HEK293 (cell line): ENCODE data around the gene NMT2.

Source experiments
- CTCF ChIA-PET: fragments of 350-600 bp; formaldehyde crosslinking; extraction: SDS; loops from one replicate; lab custom pipeline; 2021; ENCODE audit warnings: antibody characterized with exemption; lab: Yijun Ruan, JAX
- POLR2A ChIA-PET: fragments of 300-600 bp; formaldehyde crosslinking; extraction: SDS; loops from one replicate; lab custom pipeline; 2020; ENCODE audit warnings: antibody characterized with exemption, inconsistent platforms; lab: Yijun Ruan, JAX
- H3K27ac ChIP-seq: fragments of 200-500 bp; sonication (Bioruptor generic); 2 replicates; pipeline ENCODE4 v1.5.1; 2014; ENCODE audit warnings: low read depth, low read length, control low read depth, inconsistent platforms; ENCODE audit errors: extremely low read depth
- H3K36me3 ChIP-seq, 2 experiments: fragments of 200-500 bp in 1 of 2; sonication (Bioruptor generic) in 1 of 2; 1 replicate in 1 of 2; 2 replicates in 1 of 2; pipeline ENCODE4 v1.5.1; 2014 to 2017; ENCODE audit warnings: inconsistent platforms in 2 of 2, low read length in 2 of 2; ENCODE audit not compliant: control insufficient read depth in 2 of 2, insufficient read depth in 1 of 2
- H3K4me1 ChIP-seq: fragments of 200-500 bp; sonication (Bioruptor generic); 2 replicates; pipeline ENCODE4 v1.5.1; 2014; ENCODE audit warnings: mild to moderate bottlenecking, low read length, inconsistent platforms; ENCODE audit not compliant: control insufficient read depth, insufficient read depth
- H3K4me3 ChIP-seq: 2 replicates; pipeline ENCODE4 v1.5.1; 2011; ENCODE audit warnings: low read depth, mild to moderate bottlenecking, control low read depth, low read length, moderate library complexity
- H3K9me3 ChIP-seq: fragments of 200-500 bp; sonication (Bioruptor generic); 2 replicates; pipeline ENCODE4 v1.5.1; 2014; ENCODE audit warnings: low read depth, low read length, inconsistent platforms; ENCODE audit not compliant: control insufficient read depth, insufficient read depth
- GLI4 ChIP-seq: fragments of 450-650 bp; formaldehyde crosslinking; IDR thresholded peaks from 2 replicates; pipeline ENCODE4 v1.5.1; 2016; ENCODE audit warnings: missing biosample characterization, missing genetic modification characterization
- GLIS1 ChIP-seq: fragments of 450-650 bp; formaldehyde crosslinking; IDR thresholded peaks from 2 replicates; pipeline ENCODE4 v1.5.1; 2016; ENCODE audit warnings: missing biosample characterization, missing genetic modification characterization
- GLIS2 ChIP-seq: fragments of 450-650 bp; formaldehyde crosslinking; IDR thresholded peaks from 2 replicates; pipeline ENCODE4 v1.5.1; 2016; ENCODE audit warnings: missing biosample characterization, missing genetic modification characterization
- HOXD13 ChIP-seq: sonication (generic); formaldehyde crosslinking; IDR thresholded peaks from 2 replicates; pipeline ENCODE4 v1.8.0; 2022; ENCODE audit warnings: missing genetic modification reagents, borderline replicate concordance
- MEIS1 ChIP-seq: sonication (generic); formaldehyde crosslinking; IDR thresholded peaks from 2 replicates; pipeline ENCODE4 v1.8.1; 2022; ENCODE audit warnings: missing genetic modification reagents, mild to moderate bottlenecking, borderline replicate concordance
- OVOL3 ChIP-seq: fragments of 450-650 bp; formaldehyde crosslinking; IDR thresholded peaks from 2 replicates; pipeline ENCODE4 v1.5.1; 2016; ENCODE audit warnings: missing biosample characterization, missing genetic modification characterization
- PATZ1 ChIP-seq: fragments of 450-650 bp; formaldehyde crosslinking; IDR thresholded peaks from 2 replicates; pipeline ENCODE4 v1.5.1; 2016; ENCODE audit warnings: missing biosample characterization, missing genetic modification characterization
- SALL2 ChIP-seq: fragments of 450-650 bp; formaldehyde crosslinking; IDR thresholded peaks from 2 replicates; pipeline ENCODE4 v1.5.0; 2017; ENCODE audit warnings: missing biosample characterization, mild to moderate bottlenecking, missing genetic modification characterization, borderline replicate concordance
- SCRT1 ChIP-seq: fragments of 450-650 bp; formaldehyde crosslinking; IDR thresholded peaks from 2 replicates; pipeline ENCODE4 v1.5.1; 2016; ENCODE audit warnings: missing biosample characterization, missing genetic modification characterization, borderline replicate concordance
- TCF7L2 ChIP-seq: IDR thresholded peaks from 2 replicates; pipeline ENCODE4 v1.6.1; 2011; ENCODE audit warnings: low read depth, mild to moderate bottlenecking, inconsistent platforms, low read length, moderate library complexity, borderline replicate concordance
- YY1 ChIP-seq: fragments of 450-650 bp; formaldehyde crosslinking; IDR thresholded peaks from 2 replicates; pipeline ENCODE4 v1.5.1; 2018; ENCODE audit warnings: missing biosample characterization, missing genetic modification characterization
- ZBTB48 ChIP-seq: fragments of 450-650 bp; formaldehyde crosslinking; IDR thresholded peaks from 2 replicates; pipeline ENCODE4 v1.5.1; 2016; ENCODE audit warnings: missing biosample characterization, missing genetic modification characterization
- ZFP69B ChIP-seq: fragments of 450-650 bp; formaldehyde crosslinking; IDR thresholded peaks from 2 replicates; pipeline ENCODE4 v1.5.1; 2016; ENCODE audit warnings: missing biosample characterization, missing genetic modification characterization
- ZNF133 ChIP-seq: fragments of 450-650 bp; formaldehyde crosslinking; IDR thresholded peaks from 2 replicates; pipeline ENCODE4 v1.5.1; 2016; ENCODE audit warnings: missing biosample characterization, missing genetic modification characterization
- ZNF138 ChIP-seq: fragments of 450-650 bp; formaldehyde crosslinking; IDR thresholded peaks from 2 replicates; pipeline ENCODE4 v1.5.1; 2016; ENCODE audit warnings: missing biosample characterization, missing genetic modification characterization, borderline replicate concordance
- ZNF202 ChIP-seq: fragments of 450-650 bp; formaldehyde crosslinking; IDR thresholded peaks from 2 replicates; pipeline ENCODE4 v1.5.1; 2016; ENCODE audit warnings: missing biosample characterization, missing genetic modification characterization, borderline replicate concordance
- ZNF214 ChIP-seq: fragments of 450-650 bp; formaldehyde crosslinking; IDR thresholded peaks from 2 replicates; pipeline ENCODE4 v1.5.1; 2017; ENCODE audit warnings: missing biosample characterization, mild to moderate bottlenecking, missing genetic modification characterization, borderline replicate concordance
- ZNF311 ChIP-seq: fragments of 450-650 bp; formaldehyde crosslinking; IDR thresholded peaks from 2 replicates; pipeline ENCODE4 v1.5.1; 2017; ENCODE audit warnings: missing biosample characterization, missing genetic modification characterization, borderline replicate concordance
- ZNF426 ChIP-seq: fragments of 450-650 bp; formaldehyde crosslinking; IDR thresholded peaks from 2 replicates; pipeline ENCODE4 v1.5.1; 2017; ENCODE audit warnings: missing biosample characterization, missing genetic modification characterization, mild to moderate bottlenecking, inconsistent platforms, moderate library complexity
- ZNF529 ChIP-seq: fragments of 450-650 bp; formaldehyde crosslinking; IDR thresholded peaks from 2 replicates; pipeline ENCODE4 v1.5.1; 2017; ENCODE audit warnings: missing genetic modification characterization, missing biosample characterization; ENCODE audit not compliant: insufficient replicate concordance
- ZNF555 ChIP-seq: fragments of 450-650 bp; formaldehyde crosslinking; conservative IDR thresholded peaks from 2 replicates; pipeline ENCODE4 v1.5.1; 2017; ENCODE audit warnings: missing biosample characterization, mild to moderate bottlenecking, missing genetic modification characterization, inconsistent platforms
- ZNF560 ChIP-seq: fragments of 450-650 bp; formaldehyde crosslinking; IDR thresholded peaks from 2 replicates; pipeline ENCODE4 v1.5.1; 2017; ENCODE audit warnings: missing biosample characterization, missing genetic modification characterization, borderline replicate concordance
- ZNF596 ChIP-seq: fragments of 450-650 bp; IDR thresholded peaks from 2 replicates; pipeline ENCODE4 v1.5.0; 2018; ENCODE audit warnings: missing biosample characterization, mild to moderate bottlenecking, missing genetic modification characterization, moderate library complexity
- ZNF600 ChIP-seq: fragments of 450-650 bp; formaldehyde crosslinking; IDR thresholded peaks from 2 replicates; pipeline ENCODE4 v1.5.1; 2016; ENCODE audit warnings: missing biosample characterization, missing genetic modification characterization
- ZNF621 ChIP-seq: fragments of 450-650 bp; formaldehyde crosslinking; IDR thresholded peaks from 2 replicates; pipeline ENCODE4 v1.5.1; 2017; ENCODE audit warnings: missing biosample characterization, missing genetic modification characterization
- ZNF76 ChIP-seq: fragments of 450-650 bp; formaldehyde crosslinking; IDR thresholded peaks from 2 replicates; pipeline ENCODE4; 2016; ENCODE audit warnings: low read depth, missing biosample characterization, missing genetic modification characterization, borderline replicate concordance
- ZNF791 ChIP-seq: fragments of 450-650 bp; formaldehyde crosslinking; IDR thresholded peaks from 2 replicates; pipeline ENCODE4 v1.5.1; 2016; ENCODE audit warnings: missing biosample characterization, missing genetic modification characterization
- ZSCAN23 ChIP-seq: fragments of 450-650 bp; formaldehyde crosslinking; IDR thresholded peaks from 2 replicates; pipeline ENCODE4 v1.5.1; 2016; ENCODE audit warnings: missing biosample characterization, missing genetic modification characterization
- TF ChIP-seq, protein P1 (sequence below): fragments of 450-650 bp; formaldehyde crosslinking; IDR thresholded peaks from 2 replicates; pipeline ENCODE4 v1.5.1; 2016; ENCODE audit warnings: missing biosample characterization, missing genetic modification characterization
- TF ChIP-seq, protein P2 (sequence below): fragments of 450-650 bp; formaldehyde crosslinking; IDR thresholded peaks from 2 replicates; pipeline ENCODE4 v1.5.0; 2017; ENCODE audit warnings: missing biosample characterization, missing genetic modification characterization, borderline replicate concordance

NMT2 gene

DNA sequence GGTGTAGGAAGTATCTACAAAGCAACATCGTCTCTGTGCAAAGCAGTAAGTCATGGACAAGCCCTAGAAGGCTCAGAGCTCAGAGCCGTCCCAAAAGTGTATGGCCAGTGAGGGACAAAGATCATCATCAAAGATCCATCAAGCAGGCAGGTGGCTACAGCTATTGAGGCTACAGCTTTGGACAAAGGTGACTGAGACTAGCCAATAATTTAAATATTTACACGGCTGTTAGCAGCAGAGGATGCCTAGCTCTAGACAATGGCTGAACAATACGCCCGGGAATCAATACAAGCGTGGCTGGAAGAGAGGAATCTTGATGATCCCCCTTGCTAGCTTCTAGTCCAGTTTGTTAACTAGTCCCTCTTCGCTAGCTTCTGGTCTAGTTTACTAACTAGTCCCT is 17.9 kb downstream of the NMT2 start:
- CTCF ChIA-PET = interaction anchor here (1.1 kb wide), 1 partner anchor 9 kb away, joined by 5 read pairs; no protein-coding TSS in a partner anchor
- Histone ChIP-seq H3K9me3 (no peaks in the 10 kb centered on the region), H3K4me1 (no peaks in the 10 kb centered on the region), H3K27ac (no peak overlapping the region), H3K36me3 (no peaks in the 10 kb centered on the region), H3K4me3 (no peak overlapping the region)
- TF ChIP-seq ZBTB48 (tag by site-specific recombination) (no peak), SALL2 (no peak), ZNF311 (tag by site-specific recombination) (no peak), ZNF202 (tag by site-specific recombination) (no peak), ZNF555 (tag by site-specific recombination) (no peak), OVOL3 (tag by site-specific recombination) (no peak), ZNF214 (tag by site-specific recombination) (no peak), TCF7L2 (no peak)
- TF ChIP-seq, protein P1, sequence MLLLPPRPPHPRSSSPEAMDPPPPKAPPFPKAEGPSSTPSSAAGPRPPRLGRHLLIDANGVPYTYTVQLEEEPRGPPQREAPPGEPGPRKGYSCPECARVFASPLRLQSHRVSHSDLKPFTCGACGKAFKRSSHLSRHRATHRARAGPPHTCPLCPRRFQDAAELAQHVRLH (tag by site-specific recombination) = no peak
- TF ChIP-seq, protein P2, sequence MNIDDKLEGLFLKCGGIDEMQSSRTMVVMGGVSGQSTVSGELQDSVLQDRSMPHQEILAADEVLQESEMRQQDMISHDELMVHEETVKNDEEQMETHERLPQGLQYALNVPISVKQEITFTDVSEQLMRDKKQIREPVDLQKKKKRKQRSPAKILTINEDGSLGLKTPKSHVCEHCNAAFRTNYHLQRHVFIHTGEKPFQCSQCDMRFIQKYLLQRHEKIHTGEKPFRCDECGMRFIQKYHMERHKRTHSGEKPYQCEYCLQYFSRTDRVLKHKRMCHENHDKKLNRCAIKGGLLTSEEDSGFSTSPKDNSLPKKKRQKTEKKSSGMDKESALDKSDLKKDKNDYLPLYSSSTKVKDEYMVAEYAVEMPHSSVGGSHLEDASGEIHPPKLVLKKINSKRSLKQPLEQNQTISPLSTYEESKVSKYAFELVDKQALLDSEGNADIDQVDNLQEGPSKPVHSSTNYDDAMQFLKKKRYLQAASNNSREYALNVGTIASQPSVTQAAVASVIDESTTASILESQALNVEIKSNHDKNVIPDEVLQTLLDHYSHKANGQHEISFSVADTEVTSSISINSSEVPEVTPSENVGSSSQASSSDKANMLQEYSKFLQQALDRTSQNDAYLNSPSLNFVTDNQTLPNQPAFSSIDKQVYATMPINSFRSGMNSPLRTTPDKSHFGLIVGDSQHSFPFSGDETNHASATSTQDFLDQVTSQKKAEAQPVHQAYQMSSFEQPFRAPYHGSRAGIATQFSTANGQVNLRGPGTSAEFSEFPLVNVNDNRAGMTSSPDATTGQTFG (tag by site-specific recombination) = no peak
- TF ChIP-seq, all 188 proteins: peak for 0
- POLR2A ChIA-PET = interaction anchor here (1.1 kb wide), 1 partner anchor 17 kb away, joined by 4 read pairs; no protein-coding TSS in a partner anchor

DNA sequence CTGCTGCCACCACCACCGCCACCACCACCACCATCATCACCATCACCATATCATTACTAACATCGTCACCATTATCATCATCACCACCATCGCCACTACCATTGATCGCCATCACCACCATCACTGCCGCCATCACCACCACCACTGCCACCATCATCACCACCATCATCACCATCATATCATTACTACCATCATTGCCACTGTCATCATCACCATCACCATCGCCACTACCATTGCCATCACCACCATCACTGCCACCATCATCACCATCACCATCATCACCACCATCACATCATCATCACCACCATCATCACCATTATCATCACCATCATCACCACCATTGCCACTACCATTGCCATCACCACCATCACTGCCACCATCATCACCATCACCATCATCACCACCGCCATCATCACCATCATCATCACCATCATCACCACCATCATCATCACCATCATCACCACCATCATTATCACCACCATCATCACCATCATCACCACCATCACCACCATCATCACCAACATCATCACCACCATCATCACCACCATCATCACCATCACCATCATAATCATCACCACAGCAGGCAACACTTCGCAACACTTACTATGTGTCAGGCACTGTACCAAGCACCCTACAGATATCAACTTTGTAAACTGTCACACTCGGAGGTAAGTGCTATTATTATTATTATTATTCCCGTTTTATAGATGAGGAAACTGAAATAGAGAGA is 19.3 kb downstream of the NMT2 start:
- Histone ChIP-seq H3K36me3 (no peaks in the 10 kb centered on the region), H3K4me1 (no peaks in the 10 kb centered on the region), H3K4me3 (no peak overlapping the region), H3K27ac (no peak overlapping the region), H3K9me3 (no peaks in the 10 kb centered on the region)
- POLR2A ChIA-PET = no interaction called here
- CTCF ChIA-PET = no interaction called here
- no peak for TF ChIP-seq SCRT1 (tag by site-specific recombination)
- no peak for TF ChIP-seq GLIS2 (tag by site-specific recombination)
- no peak for TF ChIP-seq ZNF529 (tag by site-specific recombination)
- TF ChIP-seq ZNF133 (tag by site-specific recombination) = no peak
- TF ChIP-seq PATZ1 (tag by site-specific recombination) = no peak
- TF ChIP-seq ZFP69B = no peak
- TF ChIP-seq ZNF596 (tag by site-specific recombination) = no peak
- TF ChIP-seq ZNF138 (tag by site-specific recombination) = no peak
- TF ChIP-seq GLI4 (tag by site-specific recombination) = no peak
- TF ChIP-seq MEIS1 = no peak
- no peak for TF ChIP-seq ZNF791
- no peak for TF ChIP-seq ZNF621 (tag by site-specific recombination)
- no peak for TF ChIP-seq ZNF426 (tag by site-specific recombination)
- no peak for TF ChIP-seq ZNF76
- TF ChIP-seq GLIS1 (tag by site-specific recombination) = no peak
- TF ChIP-seq, protein P1 (tag by site-specific recombination) = peak; percentile 85; the same call in 1 of the 2 replicates
- no peak for TF ChIP-seq ZNF311 (tag by site-specific recombination)
- TF ChIP-seq ZNF560 (tag by site-specific recombination) = no peak
- peak; percentile 47; the same call in 1 of the 2 replicates for TF ChIP-seq YY1 (tag by site-specific recombination)
- TF ChIP-seq HOXD13 = no peak
- TF ChIP-seq ZBTB48 (tag by site-specific recombination) = no peak
- no peak for TF ChIP-seq ZSCAN23 (tag by site-specific recombination)
- no peak for TF ChIP-seq ZNF600
- no peak for TF ChIP-seq ZNF214 (tag by site-specific recombination)
